ENCODE data around the gene TUBB.

- TF ChIP-seq POLR2A (IDR thresholded peaks at IDR 0.05) (no peak), CTCF (IDR thresholded peaks at IDR 0.05) (no peak)
These were observed 17.1 kb upstream of the TUBB start for GRCh38 chr6:30703011-30703410.
